Mesenteric fat pad (tissue), 1 donor: ENCODE data around the gene CORO2B. TPM values are rescaled to one million over a fixed set of nuclear protein-coding genes. Genes with fewer than 3 reads are reported as not detected.

Experiments used
- DNase-seq: peaks from one replicate; pipeline ENCODE4 v3.0.0-alpha.2; 2020; ENCODE audit warnings: low spot score
- total RNA-seq: library from RNA; stranded (reverse); fragmentation: NEBNext Ultra II Directional; extraction: Animal tissue kit (Norgen Biotek cat#: 25700); gene quantifications from one replicate; pipeline ENCODE4 v1.2.1, GENCODE V29; 2021
- donor health status: DM: yes; HTN: yes; CAD: no.

CORO2B gene
- total RNA-seq, 1 donor from 2014 or later: 4.9 TPM

DNA sequence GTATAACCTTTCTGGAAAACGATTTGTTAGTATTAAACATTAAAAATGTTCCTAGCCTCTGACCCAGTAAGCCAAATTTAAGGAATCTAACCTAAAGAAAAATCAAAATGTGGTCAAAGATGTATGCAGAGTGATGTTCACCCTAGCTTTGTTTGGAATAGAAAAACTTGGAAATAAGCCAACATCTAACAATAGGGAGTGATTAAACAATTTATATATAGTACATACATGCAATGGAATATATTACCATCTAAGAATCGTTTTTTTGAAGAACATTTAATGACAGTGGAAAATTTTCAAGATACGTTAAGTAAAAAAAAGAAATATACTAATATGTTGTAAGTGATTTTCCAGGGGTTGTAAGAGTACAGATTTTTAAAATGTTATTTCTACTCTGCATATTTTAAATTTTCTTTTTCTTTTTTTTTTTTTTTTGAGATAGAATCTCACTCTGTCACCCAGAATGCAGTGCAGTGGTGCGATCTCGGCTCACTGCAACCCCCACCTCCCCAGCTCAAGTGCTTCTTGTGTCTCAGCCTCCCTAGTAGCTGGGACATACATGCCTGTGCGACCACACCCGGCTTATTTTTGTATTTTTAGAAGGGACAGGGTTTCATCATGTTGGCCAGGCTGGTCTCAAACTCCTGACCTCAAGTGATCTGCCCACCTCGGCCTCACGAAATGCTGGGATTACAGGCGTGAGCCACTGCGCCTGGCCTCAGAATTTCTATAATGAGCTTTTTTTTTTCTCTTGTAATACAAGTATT, 187.0 kb downstream of the CORO2B start:
- DNase-seq: peak; percentile 14

DNA sequence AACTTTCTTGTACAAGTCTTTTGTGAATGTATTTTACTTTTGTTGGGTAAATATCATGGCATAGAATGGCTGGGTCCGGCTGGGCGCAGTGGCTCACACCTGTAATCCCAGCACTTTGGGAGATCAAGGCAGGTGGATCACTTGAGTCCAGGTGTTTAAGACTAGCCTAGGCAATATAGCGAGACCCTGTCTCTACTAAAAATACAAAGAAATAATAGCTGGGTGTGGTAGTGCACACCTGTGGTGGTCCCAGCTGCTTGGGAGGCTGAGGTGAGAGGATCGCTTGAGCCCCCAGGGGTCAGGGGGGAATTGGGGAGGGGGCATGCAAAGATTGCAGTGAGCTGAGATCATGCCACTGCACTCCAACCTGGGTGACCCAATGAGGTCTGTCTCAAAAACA, 189.0 kb downstream of the CORO2B start:
- peak; percentile 55 for DNase-seq

DNA sequence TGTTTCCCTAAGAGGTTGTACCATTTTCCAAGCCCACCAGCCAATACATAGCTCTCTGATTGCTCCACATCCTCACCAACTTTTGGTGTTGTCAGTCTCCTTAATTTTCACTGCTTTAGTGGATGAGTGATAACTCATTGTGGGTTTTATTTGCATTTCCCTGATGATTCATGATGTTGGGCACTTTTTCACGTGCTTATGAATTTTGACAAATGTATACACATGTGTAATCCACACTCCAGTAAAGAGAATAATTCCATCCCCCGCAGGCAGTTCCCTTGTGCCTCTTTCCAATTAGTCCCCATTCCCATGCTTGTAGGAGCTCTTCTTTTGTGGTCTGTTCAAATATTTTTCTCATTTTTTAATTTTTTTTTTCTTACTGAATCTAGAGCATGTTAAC, 189.5 kb downstream of the CORO2B start:
- DNase-seq: no peak

DNA sequence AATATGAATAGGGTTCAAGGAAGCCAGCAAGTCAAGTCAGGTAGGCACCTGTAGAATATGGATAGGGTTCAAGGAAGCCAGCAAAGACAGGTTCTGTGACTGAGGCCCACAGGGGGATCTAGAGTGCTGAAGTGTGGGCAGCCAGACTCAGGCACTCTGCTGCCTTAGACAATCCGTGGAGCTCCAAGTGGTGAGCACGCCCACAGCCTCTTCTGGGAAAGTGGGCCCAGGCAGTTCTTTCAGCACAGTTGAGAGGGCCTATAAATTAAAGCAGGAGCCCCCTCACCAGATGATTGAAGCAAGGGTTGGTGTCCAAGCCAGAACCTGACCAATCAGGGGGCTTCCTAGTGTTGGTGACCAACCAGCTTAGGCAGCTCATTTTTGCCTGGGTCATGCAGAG, 190.9 kb downstream of the CORO2B start:
- peak; percentile 45 for DNase-seq

DNA sequence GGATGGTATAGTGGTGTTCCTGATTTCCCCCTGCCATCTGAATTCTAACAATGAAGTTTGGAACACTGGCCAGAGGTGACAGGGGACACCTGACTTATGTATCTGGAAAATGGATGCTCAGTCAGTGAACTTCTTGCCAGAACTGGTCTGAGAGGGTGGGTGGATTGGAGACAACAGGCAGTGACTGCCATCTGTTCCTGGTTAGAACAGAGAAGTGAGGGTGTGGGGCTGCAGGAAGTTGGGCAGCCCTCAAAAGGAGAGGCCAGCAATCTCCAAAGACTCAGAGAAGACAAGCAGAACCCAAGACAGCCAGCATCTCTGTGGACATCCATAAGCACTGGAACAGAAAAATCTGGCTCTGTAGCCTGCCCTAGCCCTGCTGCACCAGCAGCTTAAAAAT, 191.4 kb downstream of the CORO2B start:
- peak; percentile 39 for DNase-seq

DNA sequence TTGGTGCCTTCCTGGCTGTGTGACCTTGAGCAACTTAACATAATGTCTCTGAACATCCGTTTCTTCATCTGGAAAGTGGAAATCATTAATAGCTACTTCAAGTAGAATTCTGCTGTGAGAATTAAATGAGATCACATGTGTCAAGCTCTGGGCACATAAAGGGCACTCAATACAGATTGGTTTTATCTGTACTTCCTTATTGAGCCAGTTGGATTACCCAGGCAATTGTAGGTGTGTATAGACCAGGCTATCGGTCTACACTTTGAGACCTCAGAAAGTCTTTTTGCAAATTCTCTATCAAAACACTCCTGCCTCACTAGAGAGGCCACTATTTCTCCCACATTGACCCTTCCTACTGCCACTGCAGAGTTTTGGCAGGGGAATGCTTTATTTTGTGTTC, 194.2 kb downstream of the CORO2B start:
- DNase-seq: no peak

DNA sequence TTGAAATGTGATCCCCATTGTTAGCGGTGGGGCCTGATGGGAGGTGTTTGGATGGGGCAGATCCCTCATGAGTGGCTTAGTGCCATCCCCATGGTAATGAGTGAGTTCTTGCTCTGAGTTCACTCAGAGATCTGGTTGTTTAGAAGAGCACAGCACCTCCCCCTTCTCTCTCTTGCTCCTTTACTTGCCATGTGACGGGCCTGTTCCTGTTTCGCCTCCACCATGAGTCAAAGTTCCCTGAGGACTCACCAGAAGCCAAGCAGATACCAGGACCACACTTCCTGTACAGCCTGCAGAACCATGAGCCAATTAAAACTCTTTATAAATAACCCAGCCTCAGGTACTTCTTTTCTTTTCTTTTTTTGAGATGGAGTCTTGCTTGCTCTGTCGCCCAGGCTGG, 195.3 kb downstream of the CORO2B start:
- peak; percentile 33 for DNase-seq

DNA sequence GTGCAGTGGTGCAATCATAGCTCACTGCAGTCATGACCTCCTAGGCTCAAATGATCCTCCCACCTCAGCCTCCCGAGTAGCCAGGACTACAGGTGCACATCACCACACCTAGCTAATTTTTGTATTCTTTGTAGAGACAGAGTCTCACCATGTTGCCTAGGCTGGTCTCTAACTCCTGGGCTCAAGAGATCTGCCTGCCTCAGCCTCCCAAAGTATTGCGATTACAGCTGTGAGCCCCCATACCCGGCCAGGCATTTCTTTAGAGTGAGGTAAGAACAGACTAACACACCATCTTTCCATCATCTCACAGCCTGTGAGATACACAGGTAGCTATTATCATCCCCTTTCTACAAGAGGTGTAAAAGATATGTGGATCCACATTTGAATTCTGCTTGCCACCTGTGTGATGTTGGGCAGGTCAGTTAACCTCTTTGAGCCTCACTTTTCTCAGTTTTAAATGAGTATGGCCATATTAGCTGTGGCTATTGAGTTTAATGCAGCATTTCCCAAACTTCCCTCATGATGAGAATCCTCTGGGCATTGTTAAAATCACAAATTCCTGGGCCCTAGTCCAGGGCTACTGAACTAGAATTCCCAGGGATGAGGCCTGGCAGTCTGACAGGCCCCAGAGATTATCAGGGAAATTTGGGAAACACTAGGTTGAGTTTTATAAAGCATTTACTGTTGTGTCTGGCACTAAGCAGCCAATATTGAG, 195.9 kb downstream of the CORO2B start:
- DNase-seq: no peak

DNA sequence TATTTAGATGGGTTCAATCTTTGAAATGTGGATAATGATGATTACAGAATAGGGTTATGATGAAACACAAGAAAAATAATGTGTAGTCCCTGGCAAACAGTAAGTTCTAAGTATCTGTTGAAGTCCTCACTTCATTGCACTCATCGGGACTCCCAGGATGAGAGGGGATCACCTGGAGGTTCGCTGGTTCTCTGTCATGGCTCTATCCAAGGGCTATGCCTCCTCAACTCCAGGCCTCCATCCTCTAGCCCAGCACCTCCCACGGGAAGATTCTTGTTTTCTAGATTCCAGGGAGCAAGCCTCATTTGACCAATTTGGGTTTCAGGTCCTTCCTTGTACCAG, 196.4 kb downstream of the CORO2B start:
- no peak for DNase-seq

DNA sequence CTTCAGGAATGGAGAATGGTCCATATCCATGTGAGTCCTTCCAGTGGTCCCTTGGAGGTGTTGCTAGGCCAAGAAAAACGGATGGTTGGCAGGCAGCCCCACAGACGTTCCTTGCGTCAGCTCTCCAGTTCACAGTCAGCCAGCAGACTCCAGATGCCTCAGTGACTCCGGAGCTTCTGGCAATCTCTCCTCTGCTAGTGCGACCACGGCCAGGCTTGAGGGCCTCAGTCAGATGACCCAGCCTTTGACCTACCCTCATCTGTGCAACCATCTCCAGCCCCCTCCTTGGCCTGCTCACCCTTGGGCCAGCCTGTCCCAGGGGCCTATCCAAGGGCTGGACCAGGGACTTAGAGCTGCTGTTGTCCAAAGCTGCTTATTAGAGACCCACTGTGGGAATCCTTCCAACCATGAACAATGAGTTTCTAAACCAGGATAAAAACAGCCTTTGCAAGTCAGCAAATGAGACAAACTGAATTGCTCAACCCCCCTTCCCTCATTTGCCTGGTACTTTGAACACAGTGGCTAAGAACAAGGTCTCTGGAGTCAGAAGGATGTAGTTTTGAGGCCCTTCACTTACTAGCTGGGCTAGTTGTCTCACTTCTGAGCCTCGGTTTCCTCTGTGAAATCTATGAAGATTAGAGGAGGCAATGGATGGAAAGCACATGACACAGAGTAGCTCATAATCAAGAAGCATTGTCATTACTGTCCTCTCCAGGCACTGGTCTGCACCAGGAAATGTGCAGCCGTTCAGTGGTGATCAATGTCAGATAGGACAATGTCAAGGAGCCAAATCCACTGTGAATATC, 197.1 kb downstream of the CORO2B start:
- DNase-seq: peak; percentile 90

DNA sequence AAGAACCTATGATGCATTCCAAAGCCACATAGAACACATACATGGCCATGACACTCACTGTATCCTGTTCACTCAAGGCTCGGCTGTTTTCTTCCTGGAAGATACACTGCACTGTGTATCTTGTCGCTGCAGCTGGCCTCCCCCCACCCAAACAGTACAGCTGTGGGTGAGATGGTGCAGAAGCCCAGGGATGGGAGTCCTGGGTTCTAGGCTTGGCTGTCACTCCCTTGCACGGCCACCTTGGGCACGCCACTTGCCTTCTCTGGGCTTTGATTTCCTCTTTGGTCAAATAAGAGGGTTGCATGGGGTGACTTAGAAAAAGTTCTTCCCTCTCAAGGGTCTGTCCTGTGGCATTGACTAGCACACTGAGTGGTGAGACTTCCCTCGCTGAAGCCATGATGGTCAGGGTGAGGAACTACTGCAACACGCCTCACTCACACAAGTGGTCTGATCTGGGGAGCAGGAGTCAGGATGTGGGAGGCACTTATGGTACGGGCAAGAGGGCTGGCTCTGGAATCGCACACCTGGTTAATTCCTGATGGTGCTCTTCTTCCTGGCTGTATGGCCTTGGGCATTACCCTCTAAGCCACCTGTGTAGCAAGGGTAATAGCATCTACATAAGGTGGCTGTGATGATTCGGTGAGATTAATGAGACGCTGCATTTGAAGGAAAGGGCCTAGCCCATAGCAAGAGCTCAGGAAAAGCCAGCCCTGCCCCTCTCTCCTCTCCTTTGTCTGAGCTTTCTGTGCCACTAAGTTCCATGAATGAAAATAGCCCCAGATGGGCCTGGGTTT, 197.9 kb downstream of the CORO2B start:
- DNase-seq: no peak

Other genes starting within 250 kb of the CORO2B start
- gene ITGA11, start 146.8 kb upstream of the CORO2B start, total RNA-seq: 4.5 TPM
- 92.6 TPM for gene ANP32A, start 241.9 kb downstream of the CORO2B start, total RNA-seq